ENCODE data around the gene SORBS1. TPM values are rescaled to one million over a fixed set of nuclear protein-coding genes. Genes with fewer than 3 reads are reported as not detected.
A peak's percentile ranks its signal among the peaks of the same experiment; 100 is the strongest.

SORBS1 gene
- total RNA-seq, 1 donor from 2014 or later, result 431 TPM

DNA sequence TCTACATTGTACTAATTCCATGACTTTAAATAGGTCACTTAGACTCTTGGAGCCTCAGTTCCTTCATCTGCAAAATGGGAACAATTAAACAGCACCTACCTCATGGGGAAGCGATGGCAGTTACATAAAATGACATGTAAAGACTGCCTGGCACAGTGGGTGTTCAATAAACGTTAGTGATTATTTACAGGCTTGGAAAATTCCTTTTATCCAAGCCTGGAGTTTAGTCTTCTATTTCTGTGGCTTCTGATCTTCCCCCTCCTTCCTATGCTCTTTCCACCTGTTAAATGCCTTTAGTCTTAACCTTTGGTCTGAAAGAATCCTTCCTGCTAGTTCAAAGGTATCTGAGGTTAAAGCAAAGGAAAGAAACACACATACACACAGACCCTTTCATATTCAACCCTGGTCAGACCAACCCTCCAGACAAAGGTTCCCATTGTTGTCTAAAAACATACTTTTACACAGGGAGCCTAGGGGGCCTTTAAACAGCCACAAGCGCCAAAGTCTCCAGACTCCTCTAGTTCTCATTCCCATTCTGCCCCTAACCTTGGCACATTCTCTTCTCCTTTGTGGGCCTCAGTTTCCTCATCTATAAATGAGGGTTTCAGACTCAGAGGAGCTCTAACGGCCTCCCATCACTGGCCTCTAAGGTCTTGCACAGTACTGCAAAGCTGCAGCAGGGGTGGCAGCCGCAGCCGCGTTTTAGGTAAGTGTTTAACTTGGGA lies 21.4 kb downstream of the SORBS1 start:
- no peak for DNase-seq (ENCODE audit: low spot score)

GRCh38 chr10:95538412-95538811 lies 22.8 kb downstream of the SORBS1 start:
- no peak for DNase-seq (ENCODE audit: low spot score)

DNA sequence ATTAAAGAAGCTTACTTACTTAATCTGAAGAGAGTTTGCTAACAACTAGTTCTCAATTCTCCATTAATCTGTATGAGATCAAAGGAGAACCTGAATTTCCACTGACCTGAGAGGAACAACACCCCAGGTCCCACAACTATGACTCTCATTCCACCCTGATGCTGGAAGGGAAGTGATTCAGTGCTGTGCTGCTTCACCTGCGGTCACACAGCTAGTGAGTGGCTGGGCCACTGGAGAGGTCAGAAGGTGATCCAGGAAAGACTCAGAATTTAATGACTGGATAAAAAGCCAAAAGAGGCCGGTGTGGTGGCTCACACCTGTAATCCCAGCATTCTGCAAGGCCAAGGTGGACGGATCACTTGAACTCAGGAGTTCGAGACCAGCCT lies 23.6 kb downstream of the SORBS1 start:
- no peak for DNase-seq (ENCODE audit: low spot score)

- DNase-seq (ENCODE audit: low spot score), result no peak
Measured at GRCh38 chr10:95536894-95537541, 24.2 kb downstream of the SORBS1 start.

- DNase-seq (ENCODE audit: low spot score), result peak; percentile 53
Measured at GRCh38 chr10:95536017-95536416, 25.2 kb downstream of the SORBS1 start.

- DNase-seq (ENCODE audit: low spot score), result no peak
Measured at GRCh38 chr10:95535526-95535925, 25.6 kb downstream of the SORBS1 start.

DNA sequence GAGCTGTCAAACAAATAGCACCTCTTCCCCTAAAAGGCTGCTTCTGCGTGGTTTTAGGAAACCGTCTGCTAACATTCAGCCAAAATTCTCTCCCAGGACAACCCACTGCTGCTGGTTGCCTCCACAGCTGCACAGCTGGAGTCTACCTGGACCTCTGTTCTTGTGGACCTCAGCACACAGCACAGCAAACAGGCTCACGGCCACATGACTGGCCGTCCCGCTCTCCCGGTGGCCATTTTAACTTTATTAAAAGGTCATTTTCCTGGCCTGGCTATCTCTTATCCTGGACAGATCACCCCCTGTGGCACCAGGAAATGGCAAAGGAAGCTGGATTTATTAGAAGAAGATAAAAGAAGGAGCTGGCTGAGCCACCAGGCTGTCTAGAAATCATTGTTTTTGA lies 27.6 kb downstream of the SORBS1 start:
- no peak for DNase-seq (ENCODE audit: low spot score)

GRCh38 chr10:95532536-95532935 lies 28.6 kb downstream of the SORBS1 start:
- DNase-seq (ENCODE audit: low spot score), result no peak

GRCh38 chr10:95531994-95532399 lies 29.2 kb downstream of the SORBS1 start:
- no peak for DNase-seq (ENCODE audit: low spot score)

DNA sequence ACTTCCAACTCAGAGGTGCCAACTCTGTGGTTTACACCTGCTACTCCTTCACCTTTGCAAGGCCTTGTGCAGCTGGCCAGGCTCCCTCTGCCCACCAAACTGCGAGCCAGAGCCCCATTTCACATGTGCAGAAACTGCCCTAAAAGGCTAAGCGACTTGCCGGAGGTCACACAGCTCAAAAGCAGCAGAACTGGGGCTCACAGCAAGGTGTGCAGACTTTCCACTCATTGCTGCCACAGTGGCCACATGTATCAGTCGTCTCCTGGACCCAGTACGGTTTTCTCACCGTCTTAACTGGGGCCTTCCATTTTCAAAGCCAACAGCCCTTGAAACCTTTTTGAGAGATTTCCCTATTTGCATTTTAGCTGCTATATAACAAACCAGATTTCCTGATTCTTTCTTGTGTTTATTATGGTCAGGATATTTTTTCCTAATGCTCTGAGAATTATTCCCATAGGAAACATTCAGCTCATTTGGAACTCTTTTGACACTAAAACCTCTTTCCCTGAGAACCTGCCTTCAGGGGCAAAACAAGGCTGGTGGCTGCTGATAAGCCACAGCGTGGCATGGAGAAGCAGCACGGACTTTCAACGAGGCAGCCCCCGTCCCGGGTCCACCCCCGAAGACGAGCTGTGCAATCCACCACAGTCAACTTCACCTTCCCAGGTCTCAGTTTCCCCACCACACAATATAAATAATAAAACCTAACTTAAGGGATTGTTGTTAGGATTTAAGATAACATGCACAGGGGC lies 29.9 kb downstream of the SORBS1 start:
- DNase-seq (ENCODE audit: low spot score), result no peak

GRCh38 chr10:95530561-95530960 lies 30.6 kb downstream of the SORBS1 start:
- DNase-seq (ENCODE audit: low spot score), result no peak

- no peak for DNase-seq (ENCODE audit: low spot score)
Measured at GRCh38 chr10:95530029-95530428, 31.1 kb downstream of the SORBS1 start.

GRCh38 chr10:95526044-95526443 lies 35.1 kb downstream of the SORBS1 start:
- DNase-seq (ENCODE audit: low spot score), result no peak

DNA sequence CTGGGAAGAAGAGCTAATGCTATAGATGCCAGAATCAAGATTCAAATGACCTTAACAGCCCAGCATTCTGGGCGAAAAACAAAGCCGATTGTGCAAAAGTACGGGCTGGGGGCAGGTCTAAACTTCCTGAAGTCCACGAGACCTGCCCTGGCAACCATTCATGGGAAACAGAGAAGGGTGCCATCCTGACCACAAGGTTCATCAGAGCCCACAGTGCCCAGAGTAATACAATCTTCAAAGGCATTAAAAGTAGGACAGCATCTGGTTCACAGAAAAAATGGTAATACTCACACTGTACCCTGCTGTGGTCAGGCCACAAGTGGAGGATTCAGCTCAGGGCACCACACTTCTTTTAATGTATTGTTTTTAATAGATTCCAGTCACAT lies 36.1 kb downstream of the SORBS1 start:
- no peak for DNase-seq (ENCODE audit: low spot score)

DNA sequence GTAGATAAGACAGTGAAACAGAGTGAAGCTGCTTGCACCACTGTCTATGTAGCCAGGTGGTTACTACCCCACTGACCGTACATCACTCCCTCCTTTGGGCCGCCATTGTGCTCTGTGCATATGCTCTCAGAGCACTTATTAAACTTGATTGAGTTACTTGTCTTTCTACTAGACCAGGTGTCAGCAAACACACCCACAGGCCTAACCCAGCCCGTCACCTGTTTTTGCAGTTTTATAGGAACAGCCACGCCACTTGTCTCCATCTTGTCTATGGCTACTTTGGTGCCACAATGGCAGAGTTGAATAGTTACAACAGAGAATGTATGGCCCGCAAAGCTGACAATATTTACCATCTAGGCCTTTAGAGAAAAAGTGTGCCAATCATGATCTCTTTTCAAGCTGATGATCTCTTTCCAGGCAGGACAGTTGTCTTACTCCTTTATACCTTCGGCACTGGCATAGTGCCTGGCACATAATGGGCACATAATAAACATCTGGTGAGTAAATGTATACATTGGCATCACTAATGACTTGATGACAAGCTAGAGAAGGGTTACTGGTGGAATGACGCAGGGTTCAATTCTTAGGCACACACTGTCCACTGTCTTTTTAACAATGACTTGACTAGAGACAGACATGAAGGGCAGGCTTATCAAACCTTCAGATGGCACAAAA lies 36.7 kb downstream of the SORBS1 start:
- DNase-seq (ENCODE audit: low spot score), result no peak

DNA sequence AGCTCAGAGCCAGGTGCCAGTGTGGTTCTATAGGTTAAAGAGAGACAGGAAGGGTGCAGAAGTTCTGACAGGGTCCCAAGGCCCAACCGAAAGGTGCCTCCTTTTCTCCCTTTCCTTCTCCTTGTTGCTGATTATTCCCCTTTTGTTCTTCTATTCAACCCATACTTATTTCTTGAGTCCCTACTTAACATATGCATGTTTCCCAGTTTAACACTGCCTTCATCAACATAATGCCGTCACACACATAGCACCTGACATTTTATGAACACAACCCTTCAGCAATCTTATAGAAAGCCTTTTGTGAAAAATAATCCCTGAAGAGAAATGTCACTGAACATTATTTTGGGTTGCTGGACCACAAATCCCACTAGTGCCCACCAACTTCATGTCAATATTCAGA lies 39.1 kb downstream of the SORBS1 start:
- DNase-seq (ENCODE audit: low spot score), result no peak

DNA sequence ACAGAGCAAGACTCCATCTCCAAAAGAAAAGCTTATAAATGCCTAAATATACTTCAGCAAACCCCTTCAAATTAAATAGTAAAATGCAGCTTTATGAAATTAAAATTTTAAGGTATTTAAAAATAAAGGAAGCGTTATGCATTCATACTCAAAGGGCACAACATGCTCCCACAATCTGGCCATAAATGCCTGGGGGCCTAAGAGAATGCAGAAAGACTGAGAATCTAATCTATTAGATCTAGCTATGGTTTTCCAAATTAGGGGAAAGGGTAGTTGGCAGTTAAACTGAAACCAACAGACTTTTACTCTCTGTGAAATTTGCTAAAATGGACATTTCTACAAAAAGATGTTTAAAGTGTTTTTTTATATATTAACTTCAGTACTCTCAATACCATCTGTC lies 40.6 kb downstream of the SORBS1 start:
- no peak for DNase-seq (ENCODE audit: low spot score)

DNA sequence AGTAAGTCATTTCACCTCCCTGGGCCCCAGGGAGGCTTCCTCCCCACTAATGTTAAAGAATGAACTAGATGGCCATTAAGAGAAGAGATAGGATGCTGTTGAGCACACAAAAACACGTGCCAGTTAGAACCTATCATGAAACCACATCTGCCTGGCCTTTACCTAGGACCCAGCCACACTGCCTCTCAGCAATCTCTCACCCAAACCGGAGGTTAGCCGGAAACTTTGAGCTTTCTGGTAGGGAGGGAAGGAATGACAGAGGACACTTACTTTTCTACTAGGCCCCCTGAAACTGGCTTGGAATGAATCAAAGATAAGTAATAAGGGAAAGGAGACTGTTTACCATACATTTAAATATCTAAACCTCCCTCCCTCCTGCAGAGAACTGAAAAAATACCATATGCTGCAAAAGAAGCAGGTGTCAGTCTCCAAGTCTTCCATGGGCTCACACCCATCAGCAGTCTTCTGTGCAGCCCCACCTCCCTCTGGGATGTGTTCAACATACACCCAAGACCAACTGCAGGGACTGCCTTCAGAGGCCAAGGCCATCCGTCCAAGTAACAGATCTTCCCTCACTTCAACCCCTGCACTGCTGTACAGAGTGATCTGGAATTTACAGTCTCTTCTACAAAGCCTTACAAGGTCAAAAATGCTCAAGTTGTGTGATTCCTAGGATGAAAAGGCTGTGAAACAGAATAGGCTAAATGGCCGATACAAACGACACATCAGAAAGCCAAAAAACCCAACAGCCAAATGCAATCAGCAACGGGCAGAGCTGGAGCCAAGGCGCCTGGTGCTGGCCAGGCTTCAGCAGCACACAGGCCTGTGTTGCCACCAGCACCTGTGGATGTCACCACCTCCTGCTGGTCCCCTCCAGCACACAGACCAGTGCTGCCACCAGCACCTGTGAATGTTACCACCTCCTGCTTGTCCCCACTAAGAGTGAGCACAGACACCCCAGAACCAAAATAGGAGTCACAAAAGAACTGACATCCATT lies 42.4 kb downstream of the SORBS1 start:
- DNase-seq (ENCODE audit: low spot score), result no peak

- DNase-seq (ENCODE audit: low spot score), result peak; percentile 65
Measured at GRCh38 chr10:95517536-95518454, 43.4 kb downstream of the SORBS1 start.

DNA sequence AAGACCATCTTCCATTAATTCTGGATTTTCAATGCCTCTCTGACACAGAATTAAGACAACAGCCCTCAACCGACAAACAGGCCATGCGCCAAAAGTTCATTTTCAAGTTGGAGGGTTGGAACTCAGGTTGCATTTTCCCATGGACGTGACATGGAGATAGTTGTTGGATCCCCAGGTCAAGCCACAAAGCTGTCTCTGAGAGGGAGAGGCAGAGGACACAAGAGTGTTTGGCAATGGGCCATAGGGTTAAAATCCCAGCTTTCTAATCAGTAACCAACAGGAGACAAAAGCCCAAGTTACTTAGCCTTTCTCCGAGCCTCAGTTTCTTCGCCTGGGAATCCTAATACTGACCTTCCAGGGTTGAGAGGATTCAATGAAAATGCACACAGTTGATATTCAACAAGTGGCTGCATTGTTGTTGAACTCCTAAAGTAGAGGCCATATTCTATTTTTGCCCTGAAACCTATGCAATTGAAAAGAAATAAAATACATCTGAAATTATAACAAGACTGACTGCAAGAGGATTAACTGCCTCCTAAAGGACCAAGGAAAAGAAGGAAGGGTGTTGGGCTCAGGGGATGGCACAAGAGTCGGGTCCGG lies 44.3 kb downstream of the SORBS1 start:
- DNase-seq (ENCODE audit: low spot score), result no peak
